Measurements from ENCODE around the gene PIMREG.

DNA sequence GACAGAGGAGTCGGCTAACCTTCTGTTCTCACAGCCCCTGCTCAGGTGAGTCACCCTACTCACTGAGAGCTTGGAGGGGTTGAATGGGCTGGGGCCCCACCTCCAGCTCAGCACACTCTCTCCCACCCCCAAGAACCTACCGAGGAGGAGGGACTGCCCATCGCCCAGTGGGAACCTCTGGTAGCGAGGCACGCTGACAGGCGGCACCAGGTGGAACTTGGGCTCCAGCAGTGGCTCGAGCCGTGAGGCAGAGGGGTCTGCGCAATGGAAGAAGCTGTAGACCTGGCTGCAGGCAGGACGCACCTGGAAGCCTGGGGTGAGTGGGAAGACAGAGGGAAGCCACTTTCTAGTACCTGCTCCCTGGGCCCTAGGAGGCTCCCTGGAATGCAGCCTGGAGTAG, 28.3 kb downstream of the PIMREG start:
- TF ChIP-seq, protein P1, sequence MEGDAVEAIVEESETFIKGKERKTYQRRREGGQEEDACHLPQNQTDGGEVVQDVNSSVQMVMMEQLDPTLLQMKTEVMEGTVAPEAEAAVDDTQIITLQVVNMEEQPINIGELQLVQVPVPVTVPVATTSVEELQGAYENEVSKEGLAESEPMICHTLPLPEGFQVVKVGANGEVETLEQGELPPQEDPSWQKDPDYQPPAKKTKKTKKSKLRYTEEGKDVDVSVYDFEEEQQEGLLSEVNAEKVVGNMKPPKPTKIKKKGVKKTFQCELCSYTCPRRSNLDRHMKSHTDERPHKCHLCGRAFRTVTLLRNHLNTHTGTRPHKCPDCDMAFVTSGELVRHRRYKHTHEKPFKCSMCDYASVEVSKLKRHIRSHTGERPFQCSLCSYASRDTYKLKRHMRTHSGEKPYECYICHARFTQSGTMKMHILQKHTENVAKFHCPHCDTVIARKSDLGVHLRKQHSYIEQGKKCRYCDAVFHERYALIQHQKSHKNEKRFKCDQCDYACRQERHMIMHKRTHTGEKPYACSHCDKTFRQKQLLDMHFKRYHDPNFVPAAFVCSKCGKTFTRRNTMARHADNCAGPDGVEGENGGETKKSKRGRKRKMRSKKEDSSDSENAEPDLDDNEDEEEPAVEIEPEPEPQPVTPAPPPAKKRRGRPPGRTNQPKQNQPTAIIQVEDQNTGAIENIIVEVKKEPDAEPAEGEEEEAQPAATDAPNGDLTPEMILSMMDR (optimal IDR thresholded peaks at IDR 0.05 in 1 of 3, IDR thresholded peaks at IDR 0.05 in 1 of 3, conservative IDR thresholded peaks at IDR 0.05 in 1 of 3; ENCODE audit: extremely low read depth in 1 of 3, insufficient read depth in 2 of 3, low read length in 3 of 3), result no peak
- no peak for TF ChIP-seq EZH2 (IDR thresholded peaks at IDR 0.05; ENCODE audit: low read length)
